ENCODE measurements around the gene SZT2. TPM values are rescaled to one million over a fixed set of nuclear protein-coding genes. Genes with fewer than 3 reads are reported as not detected.
"Not testable (repeated sequence)": the region's sequence is repeated elsewhere in the genome, so short reads cannot be mapped to it uniquely, and the experiment has no call there.

The SZT2 gene
- total and polyA plus RNA-seq, 8 donors, result 18.5 to 54.9 (median 24.6) TPM

GRCh38 chr1:43388613-43389012, 1.1 kb upstream of the SZT2 start:
- Histone ChIP-seq H3K27ac (peak overlapping the region in 1 of 4 donors; percentile 70), H3K4me3 (peak overlapping the region in 3 of 4 donors; percentile 87 to 92 (median 91)), H3K9me3 (no peaks in the 10 kb centered on the region), H3K36me3 (peaks cover 17 to 31% (median 24%) of the 10 kb centered on the region in 3 donors), H3K4me1 (peaks cover 8 to 24% (median 18%) of the 10 kb centered on the region in 3 donors), H3K27me3 (no peaks in the 10 kb centered on the region)
- ATAC-seq, result no peak
- no peak for TF ChIP-seq CTCF (IDR thresholded peaks at IDR 0.05)
- 13 to 14% methylated on average over 3 of the region's 3 CpGs for WGBS, 2 donors
- intact Hi-C loops (cut with DNase I), result no loop called here
- FAIRE-seq, result no peak
- DNase-seq, result no peak

GRCh38 chr1:43392702-43393101, 3.0 kb downstream of the SZT2 start:
- no peaks in the 10 kb centered on the region for H3K9me3 ChIP-seq
- FAIRE-seq (no peak), DNase-seq (no peak), ATAC-seq (no peak)
- no peak overlapping the region for H3K4me3 ChIP-seq
- H3K27ac ChIP-seq, result no peak overlapping the region
- H3K27me3 ChIP-seq, result no peaks in the 10 kb centered on the region
- WGBS, 2 donors, result 49 to 63% methylated on average over 3 of the region's 3 CpGs
- TF ChIP-seq CTCF (IDR thresholded peaks at IDR 0.05), result no peak
- peaks cover 8 to 24% (median 18%) of the 10 kb centered on the region in 3 donors for H3K4me1 ChIP-seq
- H3K36me3 ChIP-seq, result no peaks in the 10 kb centered on the region
- intact Hi-C loops (cut with DNase I), result no loop called here

DNA sequence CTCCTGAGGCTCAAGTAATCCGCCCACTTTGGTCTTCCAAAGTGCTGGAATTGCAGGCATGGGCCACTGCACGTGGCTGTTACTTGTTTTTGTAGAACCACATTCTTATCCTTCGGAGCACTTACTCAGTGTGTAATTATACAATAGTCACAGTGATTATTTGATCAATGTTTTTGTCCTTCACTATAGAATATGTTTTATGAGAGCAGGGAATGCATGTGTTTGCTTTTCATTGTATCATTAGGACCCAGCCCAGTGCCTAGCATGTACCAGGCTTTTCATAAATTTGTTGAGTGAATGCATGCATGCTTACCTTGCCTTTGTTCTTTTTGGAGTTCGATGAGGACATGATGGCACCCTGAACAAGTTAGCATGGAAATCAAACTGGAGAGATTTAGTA, 5.8 kb downstream of the SZT2 start:
- Histone ChIP-seq H3K4me1 (peaks cover 6 to 9% (median 8%) of the 10 kb centered on the region in 3 donors), H3K36me3 (no peaks in the 10 kb centered on the region), H3K27ac (no peak overlapping the region), H3K27me3 (no peaks in the 10 kb centered on the region), H3K9me3 (no peaks in the 10 kb centered on the region), H3K4me3 (no peak overlapping the region)
- intact Hi-C loops (cut with DNase I), result no loop called here
- DNase-seq (no peak), ATAC-seq (no peak), FAIRE-seq (no peak)
- 81 to 85% methylated on average over 4 of the region's 4 CpGs for WGBS, 2 donors
- TF ChIP-seq CTCF (IDR thresholded peaks at IDR 0.05), result no peak

- H3K36me3 ChIP-seq, result no peaks in the 10 kb centered on the region
- no peaks in the 10 kb centered on the region for H3K27me3 ChIP-seq
- no peak for ATAC-seq
- no peak overlapping the region for H3K4me3 ChIP-seq
- no peaks in the 10 kb centered on the region for H3K9me3 ChIP-seq
- H3K4me1 ChIP-seq, result peaks cover under 1 to 5% (median 2%) of the 10 kb centered on the region in 3 donors
- DNase-seq, result no peak
- TF ChIP-seq CTCF (IDR thresholded peaks at IDR 0.05), result no peak
- WGBS, 2 donors, result 36 to 72% methylated on average over 1 of the region's 1 CpG
- intact Hi-C loops (cut with DNase I), result no loop called here
- no peak for FAIRE-seq
- H3K27ac ChIP-seq, result no peak overlapping the region
These were observed 6.4 kb downstream of the SZT2 start for GRCh38 chr1:43396059-43396458.

DNA sequence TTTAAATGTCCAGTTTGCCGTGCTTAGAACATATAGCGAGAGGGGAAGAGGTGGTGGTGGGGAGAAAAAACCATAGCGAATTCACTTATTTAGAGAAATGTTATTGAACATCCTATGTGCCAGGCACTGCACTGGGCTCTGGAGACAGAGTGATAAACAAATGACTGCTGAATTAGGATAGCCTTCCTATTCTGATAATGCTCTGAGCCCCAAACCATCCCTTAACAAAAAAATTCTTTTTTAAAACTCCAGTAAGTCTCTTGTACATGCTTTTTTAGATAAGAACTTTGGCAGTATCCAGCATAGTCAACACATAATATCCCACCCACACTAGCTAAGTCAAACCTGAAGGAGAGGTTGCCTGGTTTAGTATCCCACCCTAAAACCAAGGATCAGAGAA, 8.5 kb downstream of the SZT2 start:
- intact Hi-C loops (cut with DNase I), result no loop called here
- Histone ChIP-seq H3K27ac (no peak overlapping the region), H3K4me1 (no peaks in the 10 kb centered on the region), H3K27me3 (no peaks in the 10 kb centered on the region), H3K9me3 (no peaks in the 10 kb centered on the region), H3K36me3 (no peaks in the 10 kb centered on the region), H3K4me3 (no peak overlapping the region)
- ATAC-seq, result no peak
- TF ChIP-seq CTCF (IDR thresholded peaks at IDR 0.05), result no peak
- no peak for DNase-seq
- FAIRE-seq, result no peak
- 97 to 100% methylated on average over 3 of the region's 3 CpGs for WGBS, 2 donors

DNA sequence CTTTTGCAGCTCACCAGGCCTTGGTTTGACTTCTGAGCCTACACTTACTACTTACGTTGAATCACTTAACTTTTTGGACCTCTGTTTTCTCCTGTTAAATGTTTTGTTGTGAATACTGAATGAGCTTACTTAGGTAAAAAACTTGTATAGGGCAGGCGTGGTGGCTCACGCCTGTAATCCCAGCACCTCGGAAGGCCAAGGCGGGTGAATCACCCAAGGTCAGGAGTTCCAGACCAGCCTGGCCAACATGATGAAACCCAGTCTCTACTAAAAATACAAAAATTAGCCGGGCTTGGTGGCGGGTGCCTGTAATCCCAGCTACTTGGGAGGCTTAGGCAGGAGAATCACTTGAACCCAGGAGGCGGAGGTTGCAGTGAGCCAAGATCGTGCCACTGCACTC, 10.7 kb downstream of the SZT2 start:
- DNase-seq; H3K9me3 ChIP-seq; H3K27ac ChIP-seq; ATAC-seq; FAIRE-seq; H3K27me3 ChIP-seq; intact Hi-C loops (cut with DNase I); H3K4me3 ChIP-seq; H3K4me1 ChIP-seq: not testable (repeated sequence)
- WGBS, 2 donors, result 94 to 95% methylated on average over 9 of the region's 9 CpGs
- H3K36me3 ChIP-seq, result peaks cover 0 to 12% (median 7%) of the 10 kb centered on the region in 3 donors

All from pancreas (tissue), 10 donors.